ENCODE results near the gene CRYZL1. TPM values are rescaled to one million over a fixed set of nuclear protein-coding genes. Genes with fewer than 3 reads are reported as not detected.
A peak's percentile ranks its signal among the peaks of the same experiment; 100 is the strongest.

CRYZL1 gene
- total RNA-seq, 1 experiment from 2014 or later = 13.5 TPM

DNA sequence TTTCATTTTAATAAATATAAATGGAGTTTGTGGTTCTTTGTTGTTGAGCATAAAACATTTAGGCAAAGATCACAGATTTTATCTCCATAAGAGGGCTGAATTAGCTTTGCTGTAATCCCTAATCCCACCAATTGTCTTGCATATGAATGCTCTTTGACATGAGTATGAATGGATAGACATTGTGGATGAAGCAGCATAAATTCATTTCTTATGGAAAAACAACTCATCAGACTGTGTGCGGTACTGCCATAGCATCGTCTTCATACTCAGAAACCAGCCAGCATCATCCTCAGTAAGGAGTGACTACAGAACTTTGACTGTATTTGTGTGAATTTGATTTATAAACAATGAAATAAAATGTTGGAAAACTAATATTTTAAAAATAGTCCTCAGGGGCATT is 79.2 kb downstream of the CRYZL1 start:
- Mint-ChIP-seq H3K36me3 (ENCODE audit: insufficient read depth in 1 of 3, low read depth in 3 of 3) (peaks cover 39 to 62% (median 59%) of the 10 kb centered on the region in 3 experiments; a peak in 6 of 7 replicates), H3K4me3 (no peak overlapping the region), H3K27me3 (ENCODE audit: low read depth) (no peaks in the 10 kb centered on the region), H3K27ac (peak overlapping the region in 1 of 3 experiments; percentile 31; a peak in 1 of 7 replicates), H3K4me1 (peaks cover 5% of the 10 kb centered on the region in 2 experiments), H3K9me3 (no peaks in the 10 kb centered on the region)
- Histone ChIP-seq H4K91ac (ENCODE audit: insufficient read length, low read depth, low read length) (no peak overlapping the region), H2BK120ac (ENCODE audit: low read depth, low read length, poor library complexity, severe bottlenecking) (no peak overlapping the region), H3K9me3 (ENCODE audit: control insufficient read depth, low read depth, low read length) (no peaks in the 10 kb centered on the region), H2BK15ac (ENCODE audit: low read depth, low read length) (no peak overlapping the region), H3K79me1 (ENCODE audit: insufficient read depth, low read depth, low read length, poor library complexity, severe bottlenecking) (peaks cover 7% of the 10 kb centered on the region), H3K23me2 (ENCODE audit: insufficient read length, low read depth, low read length, poor library complexity, severe bottlenecking) (no peaks in the 10 kb centered on the region), H3K79me2 (ENCODE audit: insufficient read depth, low read length) (0 out of 2 replicates have a peak, but pooled peaks cover under 1% of the 10 kb centered on the region), H3T11ph (ENCODE audit: low read length) (no peak overlapping the region), H3K18ac (ENCODE audit: insufficient read length, low read depth, low read length) (no peak overlapping the region), H3K4me2 (ENCODE audit: insufficient read depth, insufficient read length, low read length) (no peak overlapping the region), H4K5ac (ENCODE audit: insufficient read length, low read depth, low read length) (no peak overlapping the region), H3K27ac (ENCODE audit: insufficient read length, low read depth, low read length) (no peak overlapping the region), H4K20me1 (ENCODE audit: control insufficient read depth, insufficient read depth, insufficient read length) (no peaks in the 10 kb centered on the region), H2AFZ (ENCODE audit: low read length) (no peak overlapping the region), H3K9ac (ENCODE audit: extremely low read depth, insufficient read length, low read length) (no peak overlapping the region), H4K8ac (replicated peaks; ENCODE audit: insufficient read length, low read depth, low read length) (no peak overlapping the region), H2BK20ac (ENCODE audit: low read depth, low read length, poor library complexity, severe bottlenecking) (no peak overlapping the region), H2AK5ac (ENCODE audit: insufficient read length, low read length) (no peak overlapping the region), H3K23ac (ENCODE audit: insufficient read length, low read depth, low read length) (no peak overlapping the region), H2BK12ac (ENCODE audit: insufficient read length, low read depth, low read length) (no peak overlapping the region), H3K27me3 (ENCODE audit: insufficient read depth, low read length) (no peaks in the 10 kb centered on the region), H3K56ac (ENCODE audit: insufficient read length, low read depth, low read length) (no peak overlapping the region), H3K14ac (ENCODE audit: insufficient read depth, low read length) (no peak overlapping the region), H3K4me1 (ENCODE audit: insufficient read depth, low read length) (no peaks in the 10 kb centered on the region), H2BK5ac (ENCODE audit: insufficient read length, low read length) (no peak overlapping the region), H3K4ac (ENCODE audit: low read depth, low read length) (no peak overlapping the region)
- TF ChIP-seq, protein P1, sequence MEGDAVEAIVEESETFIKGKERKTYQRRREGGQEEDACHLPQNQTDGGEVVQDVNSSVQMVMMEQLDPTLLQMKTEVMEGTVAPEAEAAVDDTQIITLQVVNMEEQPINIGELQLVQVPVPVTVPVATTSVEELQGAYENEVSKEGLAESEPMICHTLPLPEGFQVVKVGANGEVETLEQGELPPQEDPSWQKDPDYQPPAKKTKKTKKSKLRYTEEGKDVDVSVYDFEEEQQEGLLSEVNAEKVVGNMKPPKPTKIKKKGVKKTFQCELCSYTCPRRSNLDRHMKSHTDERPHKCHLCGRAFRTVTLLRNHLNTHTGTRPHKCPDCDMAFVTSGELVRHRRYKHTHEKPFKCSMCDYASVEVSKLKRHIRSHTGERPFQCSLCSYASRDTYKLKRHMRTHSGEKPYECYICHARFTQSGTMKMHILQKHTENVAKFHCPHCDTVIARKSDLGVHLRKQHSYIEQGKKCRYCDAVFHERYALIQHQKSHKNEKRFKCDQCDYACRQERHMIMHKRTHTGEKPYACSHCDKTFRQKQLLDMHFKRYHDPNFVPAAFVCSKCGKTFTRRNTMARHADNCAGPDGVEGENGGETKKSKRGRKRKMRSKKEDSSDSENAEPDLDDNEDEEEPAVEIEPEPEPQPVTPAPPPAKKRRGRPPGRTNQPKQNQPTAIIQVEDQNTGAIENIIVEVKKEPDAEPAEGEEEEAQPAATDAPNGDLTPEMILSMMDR (conservative IDR thresholded peaks at IDR 0.05) = no peak
- no CpG with 5 or more reads among the region's 2 CpGs for WGBS (ENCODE audit: extremely low coverage, insufficient read length, low lambda C conversion rate)
- DNase-seq = no peak
